GM18909 (cell line): ENCODE measurements around the gene ERBIN.
"Not testable (repeated sequence)": the region's sequence is repeated elsewhere in the genome, so short reads cannot be mapped to it uniquely, and the experiment has no call there.

Experiments used
- ATAC-seq: cut with Tn5 transposase; IDR thresholded peaks from one replicate; pipeline ENCODE4 v1.9.1; 2021; ENCODE audit warnings: mild to moderate bottlenecking; ENCODE audit not compliant: unreplicated experiment, poor library complexity

The ERBIN gene

GRCh38 chr5:65955746-65956145 lies 29.4 kb downstream of the ERBIN start:
- no peak for ATAC-seq

- not testable (repeated sequence) for ATAC-seq
Measured at GRCh38 chr5:65957703-65958102, 31.3 kb downstream of the ERBIN start.

GRCh38 chr5:65961633-65962032 lies 35.3 kb downstream of the ERBIN start:
- ATAC-seq: peak; percentile 98

- ATAC-seq: no peak
Measured at GRCh38 chr5:65967288-65968066, 41.1 kb downstream of the ERBIN start.

- no peak for ATAC-seq
Measured at GRCh38 chr5:65969539-65970393, 43.4 kb downstream of the ERBIN start.

- ATAC-seq: no peak
Measured at GRCh38 chr5:65970481-65971367, 44.3 kb downstream of the ERBIN start.

GRCh38 chr5:65971643-65972042 lies 45.3 kb downstream of the ERBIN start:
- ATAC-seq: no peak

- ATAC-seq: not testable (repeated sequence)
Measured at GRCh38 chr5:65972896-65973295, 46.5 kb downstream of the ERBIN start.

- ATAC-seq: no peak
Measured at GRCh38 chr5:65978251-65978650, 51.9 kb downstream of the ERBIN start.

- ATAC-seq: no peak
Measured at GRCh38 chr5:65981548-65981947, 55.2 kb downstream of the ERBIN start.

- no peak for ATAC-seq
Measured at GRCh38 chr5:65981969-65982619, 55.7 kb downstream of the ERBIN start.

- no peak for ATAC-seq
Measured at GRCh38 chr5:65982635-65983034, 56.3 kb downstream of the ERBIN start.

- no peak for ATAC-seq
Measured at GRCh38 chr5:65984098-65984885, 57.9 kb downstream of the ERBIN start.

GRCh38 chr5:65986050-65986451 lies 59.7 kb downstream of the ERBIN start:
- ATAC-seq: no peak

GRCh38 chr5:65986796-65987195 lies 60.4 kb downstream of the ERBIN start:
- no peak for ATAC-seq

- ATAC-seq: no peak
Measured at GRCh38 chr5:65987982-65988381, 61.6 kb downstream of the ERBIN start.

- no peak for ATAC-seq
Measured at GRCh38 chr5:65989158-65989557, 62.8 kb downstream of the ERBIN start.

GRCh38 chr5:65992630-65993029 lies 66.3 kb downstream of the ERBIN start:
- no peak for ATAC-seq

GRCh38 chr5:65994117-65994786 lies 67.9 kb downstream of the ERBIN start:
- no peak for ATAC-seq
